Activated CD4-positive, alpha-beta T cell treated with anti-CD3 and anti-CD28 coated beads for 24 hours (primary cell): Measurements from ENCODE around the gene P2RY12.

Experiments
- DNase-seq, 2 donors: peaks; one replicate each; pipeline ENCODE4 v3.0.0-alpha.2; 2020; ENCODE audit warnings: low read depth in 2 of 2

P2RY12 gene

DNA sequence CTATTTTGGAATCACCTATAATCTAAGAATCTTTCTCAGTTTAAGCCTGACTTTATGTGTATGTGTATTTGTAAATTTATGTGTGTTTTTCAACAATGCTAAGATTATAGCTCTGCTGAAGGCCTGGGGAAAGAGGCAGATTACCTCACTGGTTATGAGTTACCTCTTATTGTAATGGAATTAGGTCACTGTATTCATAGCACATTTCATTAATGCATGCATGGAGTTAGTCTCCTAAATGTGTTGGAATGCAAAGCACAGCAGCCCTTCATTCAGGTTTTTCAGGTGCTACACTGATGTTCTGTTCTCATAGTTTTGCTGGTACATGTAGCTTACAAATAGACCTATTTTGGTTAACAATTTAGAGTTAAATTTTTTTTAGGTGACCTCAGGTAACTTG is 77.4 kb downstream of the P2RY12 start:
- DNase-seq = no peak

- DNase-seq = no peak
Measured at GRCh38 chr3:151306168-151306810, 78.3 kb downstream of the P2RY12 start.

- DNase-seq = no peak
Measured at GRCh38 chr3:151305775-151306151, 78.8 kb downstream of the P2RY12 start.

- peak in 1 of 2 donors; percentile 20 for DNase-seq
Measured at GRCh38 chr3:151305060-151305774, 79.3 kb downstream of the P2RY12 start.

GRCh38 chr3:151303751-151304150 is 80.8 kb downstream of the P2RY12 start:
- no peak for DNase-seq

DNA sequence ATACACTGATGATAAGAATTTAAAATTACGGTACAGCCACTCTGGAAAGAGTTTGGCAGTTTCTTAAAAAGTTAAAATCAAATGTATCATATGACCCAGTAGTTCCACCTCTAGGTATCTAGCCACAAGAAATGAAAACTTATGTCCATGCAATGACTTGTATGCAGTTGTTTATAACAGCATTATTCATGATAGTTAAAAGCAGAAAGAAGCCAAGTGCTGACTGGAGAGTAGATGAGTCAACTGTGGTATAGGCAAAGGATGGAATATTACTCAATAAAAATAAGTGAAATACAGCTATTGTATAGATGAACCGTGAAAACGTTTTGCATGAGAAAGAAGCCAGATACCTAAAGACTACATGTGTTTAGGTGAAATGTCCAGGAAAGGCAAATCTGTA is 82.8 kb downstream of the P2RY12 start:
- no peak for DNase-seq

DNA sequence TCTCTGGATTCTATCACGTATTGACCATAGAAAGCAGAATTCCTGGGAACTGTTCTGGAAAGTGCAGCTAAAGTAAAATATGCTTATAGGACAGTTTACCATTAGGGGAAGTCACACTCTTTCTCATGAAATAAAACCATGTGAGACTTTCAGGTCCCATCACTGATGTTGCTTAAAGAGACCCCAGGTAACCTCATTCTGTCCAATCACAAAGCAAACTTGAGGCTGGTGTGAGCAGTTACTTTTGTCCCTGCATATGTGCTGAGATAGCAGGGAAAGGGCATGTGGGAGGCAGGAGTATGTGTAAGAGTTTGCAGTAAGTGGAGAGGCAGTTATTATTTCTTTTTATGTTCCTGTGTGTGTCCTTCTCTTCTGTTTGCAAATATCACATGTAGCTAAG is 84.0 kb downstream of the P2RY12 start:
- DNase-seq = no peak

DNA sequence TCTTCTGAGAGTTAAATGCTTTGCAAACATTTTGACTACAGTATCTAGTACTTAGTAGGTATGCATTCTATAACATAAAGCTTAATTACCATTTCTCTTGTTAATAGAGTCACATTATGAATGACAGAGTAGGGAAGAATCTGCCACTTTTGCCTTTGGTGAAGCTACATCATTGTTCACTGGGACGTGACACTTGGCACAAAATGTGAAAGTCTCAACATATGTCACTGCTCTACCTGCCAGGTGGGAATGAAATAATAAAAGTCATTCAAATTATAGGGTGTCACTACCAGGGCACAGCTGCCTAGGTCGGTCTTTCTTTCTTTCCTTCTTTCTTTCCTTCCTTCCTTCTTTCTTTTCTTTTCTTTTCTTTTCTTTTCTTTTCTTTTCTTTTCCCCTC is 85.5 kb downstream of the P2RY12 start:
- DNase-seq = no peak

GRCh38 chr3:151297429-151297828 is 87.1 kb downstream of the P2RY12 start:
- DNase-seq = no peak

GRCh38 chr3:151296226-151296625 is 88.3 kb downstream of the P2RY12 start:
- no peak for DNase-seq

DNA sequence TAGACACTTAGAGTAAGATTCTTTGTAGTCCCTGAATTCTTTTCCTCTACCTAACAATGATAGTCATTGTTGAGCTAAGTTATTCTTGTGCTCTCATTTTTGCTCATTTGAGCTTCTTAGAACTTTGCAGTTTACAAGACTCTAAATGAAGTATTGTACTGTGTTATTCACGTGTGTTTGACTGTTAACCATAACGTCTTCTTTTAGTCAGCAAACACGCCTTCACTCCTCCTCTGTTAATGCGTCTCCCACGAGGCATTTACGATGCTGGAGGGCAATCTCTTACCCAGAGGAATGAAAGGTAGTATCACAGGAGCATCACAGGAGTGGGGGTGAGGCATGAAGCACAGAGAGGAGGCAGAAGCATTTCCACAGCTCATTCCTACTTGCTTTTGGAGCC is 91.4 kb downstream of the P2RY12 start:
- no peak for DNase-seq

DNA sequence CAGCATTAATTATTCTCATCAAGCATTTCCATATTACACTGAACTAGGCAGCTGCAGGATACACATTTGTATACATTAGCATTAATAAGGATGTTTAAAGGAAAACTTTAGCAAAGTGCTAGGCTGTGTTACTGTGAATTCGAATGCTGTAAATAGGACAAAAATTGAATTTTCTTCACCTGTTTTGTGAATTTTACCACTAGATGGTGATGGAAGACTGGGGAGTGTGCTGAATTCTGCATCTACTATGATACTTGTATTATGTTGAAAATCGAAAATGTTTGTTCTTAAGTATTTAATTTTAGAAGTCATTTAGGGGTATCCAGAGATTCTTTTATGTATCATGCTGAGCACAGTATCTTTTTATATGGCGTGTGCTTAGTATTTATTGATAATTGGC is 93.9 kb downstream of the P2RY12 start:
- no peak for DNase-seq

DNA sequence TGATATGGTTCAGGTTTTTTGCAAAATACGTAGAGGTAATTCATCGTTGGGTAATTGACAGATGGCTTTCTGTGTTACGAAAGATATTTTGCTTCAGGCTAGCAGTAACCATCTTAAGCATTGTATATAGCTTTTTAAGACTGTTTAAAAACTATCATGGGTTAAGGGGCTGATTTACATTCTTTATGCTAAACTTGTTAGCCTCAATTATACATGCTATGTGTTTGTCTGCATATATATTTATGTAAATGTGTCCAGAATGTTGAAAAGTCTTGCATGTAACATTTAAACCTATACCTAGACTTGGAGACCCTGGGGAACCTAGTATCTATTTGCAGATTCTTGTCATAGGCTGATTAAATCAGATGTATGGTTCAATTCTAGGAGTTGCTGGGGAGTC is 95.1 kb downstream of the P2RY12 start:
- no peak for DNase-seq
